Measurements from ENCODE around the gene PABPN1L.

DNA sequence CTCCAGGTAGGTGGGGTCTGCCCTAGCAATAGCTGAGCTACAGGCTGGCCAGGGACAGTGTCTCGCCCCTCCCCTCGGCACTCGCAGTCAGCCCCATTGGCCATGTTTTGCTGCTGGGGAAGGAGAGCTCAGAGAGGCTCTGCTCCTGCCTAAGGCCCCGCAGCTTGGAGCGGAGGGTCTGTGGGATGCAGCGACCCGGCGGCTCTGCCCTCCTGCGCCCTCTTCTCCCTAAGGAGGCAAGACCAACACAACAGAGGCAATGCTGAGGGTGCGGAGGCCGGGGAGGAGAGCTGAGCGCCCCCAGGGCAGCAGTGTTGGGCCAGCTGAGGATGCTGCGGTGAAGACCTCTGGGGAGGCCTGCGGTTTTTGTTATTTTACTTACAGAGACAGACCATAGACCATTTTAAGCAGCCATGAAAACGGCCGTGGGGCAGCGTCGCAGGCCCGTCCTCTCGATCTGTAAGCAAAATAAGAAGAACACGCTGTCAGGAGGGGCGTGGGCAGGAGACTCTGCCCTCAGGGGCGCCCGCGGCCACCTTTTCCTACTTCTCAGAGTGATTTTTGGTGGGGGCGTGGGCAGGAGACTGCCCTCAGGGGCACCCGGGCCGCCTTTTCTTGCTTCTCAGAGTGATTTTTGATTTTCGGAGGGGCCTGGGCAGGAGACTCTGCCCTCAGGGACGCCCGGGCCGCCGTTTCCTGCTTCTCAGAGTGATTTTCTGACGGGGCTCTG, 31.4 kb upstream of the PABPN1L start:
- TF ChIP-seq CTCF (IDR thresholded peaks at IDR 0.05), result no peak
- TF ChIP-seq POLR2A (IDR thresholded peaks at IDR 0.05), result no peak

All from right lobe of liver (tissue), 4 donors.